Thyroid gland (tissue), 4 donors: ENCODE measurements around the gene ETV7. TPM values are rescaled to one million over a fixed set of nuclear protein-coding genes. Genes with fewer than 3 reads are reported as not detected.

ENCODE experiments used
- DNase-seq, 2 donors: peaks; one replicate each; pipeline ENCODE4 v3.0.0-alpha.2; 2019
- H3K27ac ChIP-seq, 3 donors: fragments of 200-600 bp; sonication (generic); 1 replicate in 2 of 3; 2 replicates in 1 of 3; pipeline ENCODE4 v1.5.1; 2016 to 2019; ENCODE audit warnings: mild to moderate bottlenecking in 1 of 3, moderate library complexity in 1 of 3
- H3K27me3 ChIP-seq: fragments of 200-600 bp; sonication (generic); one replicate; pipeline ENCODE4 v1.5.1; 2019
- H3K36me3 ChIP-seq, 2 donors: fragments of 200-600 bp; sonication (generic); one replicate each; pipeline ENCODE4 v1.5.1; 2016 to 2019
- H3K4me1 ChIP-seq, 2 donors: fragments of 200-600 bp; sonication (generic); one replicate each; pipeline ENCODE4 v1.5.1; 2017 to 2019
- H3K4me3 ChIP-seq, 3 donors: fragments of 200-600 bp; sonication (generic); replicated peaks in 1 of 3; 1 replicate in 2 of 3; 2 replicates in 1 of 3; pipeline ENCODE4 v1.5.1; 2016; ENCODE audit warnings: mild to moderate bottlenecking in 1 of 3
- H3K9me3 ChIP-seq: fragments of 200-600 bp; sonication (generic); one replicate; pipeline ENCODE4 v1.5.1; 2017
- CTCF ChIP-seq, 6 experiments: fragments of 200-600 bp in 3 of 6; fragments of 450-650 bp in 3 of 6; sonication (generic) in 3 of 6; IDR thresholded peaks; one replicate each; pipeline ENCODE4 v1.5.1; 2016 to 2019; ENCODE audit warnings: antibody characterized with exemption in 6 of 6, mild to moderate bottlenecking in 2 of 6, inconsistent platforms in 1 of 6, moderate library complexity in 1 of 6
- POLR2A ChIP-seq, 2 donors: fragments of 450-650 bp; IDR thresholded peaks; one replicate each; pipeline ENCODE4 v1.6.1; 2017; ENCODE audit warnings: antibody characterized with exemption in 2 of 2, mild to moderate bottlenecking in 2 of 2, moderate library complexity in 1 of 2
- WGBS, 2 donors: methylation state at CpG; one replicate each; pipeline ENCODE4 v1.1.5; 2017; 5-methylcytosine and 5-hydroxymethylcytosine counted together
- intact Hi-C: fragments of 100-400 bp; cut with DNase I; formaldehyde crosslinking; loops from one replicate; pipeline ENCODE4 v1.15.1; 2023
- total RNA-seq, 4 donors: library from RNA; depleted of rRNA; stranded (reverse); fragments of >200 nt; gene quantifications; one replicate each; pipeline ENCODE4 v1.2.3, GENCODE V29; 2016

The ETV7 gene
- total RNA-seq, 4 donors from 2014 or later = 1.4 TPM; not detected in 3

- no peaks in the 10 kb centered on the region for H3K9me3 ChIP-seq
- H3K27me3 ChIP-seq = no peaks in the 10 kb centered on the region
- 79 to 82% methylated on average over 8 of the region's 8 CpGs for WGBS, 2 donors
- H3K27ac ChIP-seq = no peak overlapping the region
- H3K4me1 ChIP-seq = no peaks in the 10 kb centered on the region
- no peaks in the 10 kb centered on the region for H3K36me3 ChIP-seq
- DNase-seq = no peak
- H3K4me3 ChIP-seq = no peak overlapping the region
- TF ChIP-seq POLR2A (IDR thresholded peaks at IDR 0.05) = no peak
- no peak for TF ChIP-seq CTCF (IDR thresholded peaks at IDR 0.05)
- intact Hi-C loops = no loop called here
Observed at GRCh38 chr6:36333171-36333895, 54.1 kb downstream of the ETV7 start.

- no peak for TF ChIP-seq POLR2A (IDR thresholded peaks at IDR 0.05)
- no peak for TF ChIP-seq CTCF (IDR thresholded peaks at IDR 0.05)
Observed at GRCh38 chr6:36331381-36331780, 56.1 kb downstream of the ETV7 start.

GRCh38 chr6:36330366-36330765, 57.1 kb downstream of the ETV7 start:
- H3K27ac ChIP-seq = no peak overlapping the region
- no peak overlapping the region for H3K4me3 ChIP-seq
- TF ChIP-seq CTCF (IDR thresholded peaks at IDR 0.05) (no peak), POLR2A (IDR thresholded peaks at IDR 0.05) (no peak)
- no peaks in the 10 kb centered on the region for H3K36me3 ChIP-seq
- WGBS, 2 donors = 88 to 92% methylated on average over 13 to 14 of the region's 14 CpGs
- H3K4me1 ChIP-seq = no peaks in the 10 kb centered on the region
- intact Hi-C loops = no loop called here
- no peak for DNase-seq
- no peaks in the 10 kb centered on the region for H3K9me3 ChIP-seq
- H3K27me3 ChIP-seq = no peaks in the 10 kb centered on the region

More at GRCh38 chr6:36331381-36331780, 56.1 kb downstream of the ETV7 start:
- no peak for DNase-seq
- Histone ChIP-seq H3K4me3 (no peak overlapping the region), H3K27me3 (no peaks in the 10 kb centered on the region), H3K27ac (no peak overlapping the region), H3K36me3 (no peaks in the 10 kb centered on the region), H3K4me1 (no peaks in the 10 kb centered on the region), H3K9me3 (no peaks in the 10 kb centered on the region)
- intact Hi-C loops = no loop called here
- WGBS, 2 donors = 88 to 97% methylated on average over 6 of the region's 6 CpGs

- H3K36me3 ChIP-seq = no peaks in the 10 kb centered on the region
- H3K27ac ChIP-seq = no peak overlapping the region
- DNase-seq = peak; percentile 49 to 64
- TF ChIP-seq POLR2A (IDR thresholded peaks at IDR 0.05) (no peak), CTCF (IDR thresholded peaks at IDR 0.05) (no peak)
- no peaks in the 10 kb centered on the region for H3K4me1 ChIP-seq
- no peaks in the 10 kb centered on the region for H3K27me3 ChIP-seq
- H3K9me3 ChIP-seq = no peaks in the 10 kb centered on the region
- intact Hi-C loops = no loop called here
- no peak overlapping the region for H3K4me3 ChIP-seq
- 33 to 38% methylated on average over 13 to 14 of the region's 14 CpGs for WGBS, 2 donors
Observed at GRCh38 chr6:36329798-36330291, 57.6 kb downstream of the ETV7 start.

- no peaks in the 10 kb centered on the region for H3K9me3 ChIP-seq
- TF ChIP-seq POLR2A (IDR thresholded peaks at IDR 0.05) = no peak
- TF ChIP-seq CTCF (IDR thresholded peaks at IDR 0.05) = no peak
- no peaks in the 10 kb centered on the region for H3K36me3 ChIP-seq
- no peaks in the 10 kb centered on the region for H3K4me1 ChIP-seq
- H3K27ac ChIP-seq = no peak overlapping the region
- 84% methylated on average over 7 of the region's 7 CpGs for WGBS, 2 donors
- H3K4me3 ChIP-seq = no peak overlapping the region
- no peak for DNase-seq
- intact Hi-C loops = no loop called here
- H3K27me3 ChIP-seq = no peaks in the 10 kb centered on the region
Observed at GRCh38 chr6:36328600-36328999, 58.9 kb downstream of the ETV7 start.
